Measurements from ENCODE around the gene SNX1. TPM values are rescaled to one million over a fixed set of nuclear protein-coding genes. Genes with fewer than 3 reads are reported as not detected.
A peak's percentile ranks its signal among the peaks of the same experiment; 100 is the strongest.

SNX1 gene
- total RNA-seq, 1 donor from 2014 or later: 32.5 TPM

GRCh38 chr15:64146041-64146440 is 50.3 kb downstream of the SNX1 start:
- no peak for DNase-seq (ENCODE audit: low read depth in 2 of 2)

- DNase-seq (ENCODE audit: low read depth in 2 of 2): no peak
Measured at GRCh38 chr15:64146520-64146884, 50.7 kb downstream of the SNX1 start.

- DNase-seq (ENCODE audit: low read depth in 2 of 2): peak in 1 of 2 donors; percentile 11
Measured at GRCh38 chr15:64146885-64147681, 51.3 kb downstream of the SNX1 start.

GRCh38 chr15:64148168-64148567 is 52.4 kb downstream of the SNX1 start:
- no peak for DNase-seq (ENCODE audit: low read depth in 2 of 2)

GRCh38 chr15:64148581-64148980 is 52.8 kb downstream of the SNX1 start:
- no peak for DNase-seq (ENCODE audit: low read depth in 2 of 2)

- peak in 1 of 2 donors; percentile 32 for DNase-seq (ENCODE audit: low read depth in 2 of 2)
Measured at GRCh38 chr15:64149424-64149823, 53.6 kb downstream of the SNX1 start.

- DNase-seq (ENCODE audit: low read depth in 2 of 2): no peak
Measured at GRCh38 chr15:64149893-64150578, 54.3 kb downstream of the SNX1 start.

- DNase-seq (ENCODE audit: low read depth in 2 of 2): peak in 1 of 2 donors; percentile 29
Measured at GRCh38 chr15:64151727-64152506, 56.1 kb downstream of the SNX1 start, which contains the start of gene SNX22. TSS of gene SNX22 (plus strand) at chr15:64151731. CDS start at chr15:64151776, 45 bp downstream.

- DNase-seq (ENCODE audit: low read depth in 2 of 2): peak in 1 of 2 donors; percentile 8
Measured at GRCh38 chr15:64152507-64153387, 57.0 kb downstream of the SNX1 start.

GRCh38 chr15:64153480-64154367 is 57.9 kb downstream of the SNX1 start:
- DNase-seq (ENCODE audit: low read depth in 2 of 2): peak; percentile 88 to 89

- no peak for DNase-seq (ENCODE audit: low read depth in 2 of 2)
Measured at GRCh38 chr15:64155802-64156651, 60.2 kb downstream of the SNX1 start.

GRCh38 chr15:64156652-64157331 is 61.0 kb downstream of the SNX1 start:
- no peak for DNase-seq (ENCODE audit: low read depth in 2 of 2)

- no peak for DNase-seq (ENCODE audit: low read depth in 2 of 2)
Measured at GRCh38 chr15:64157599-64158125, 61.9 kb downstream of the SNX1 start.

- DNase-seq (ENCODE audit: low read depth in 2 of 2): no peak
Measured at GRCh38 chr15:64158363-64159134, 62.8 kb downstream of the SNX1 start.

GRCh38 chr15:64161688-64162477 is 66.1 kb downstream of the SNX1 start:
- DNase-seq (ENCODE audit: low read depth in 2 of 2): peak; percentile 17 to 20

- no peak for DNase-seq (ENCODE audit: low read depth in 2 of 2)
Measured at GRCh38 chr15:64162478-64162868, 66.7 kb downstream of the SNX1 start.

Measured in lung microvascular endothelial cell (primary cell).